ENCODE data around the gene ZNF318.

ZNF318 gene

DNA sequence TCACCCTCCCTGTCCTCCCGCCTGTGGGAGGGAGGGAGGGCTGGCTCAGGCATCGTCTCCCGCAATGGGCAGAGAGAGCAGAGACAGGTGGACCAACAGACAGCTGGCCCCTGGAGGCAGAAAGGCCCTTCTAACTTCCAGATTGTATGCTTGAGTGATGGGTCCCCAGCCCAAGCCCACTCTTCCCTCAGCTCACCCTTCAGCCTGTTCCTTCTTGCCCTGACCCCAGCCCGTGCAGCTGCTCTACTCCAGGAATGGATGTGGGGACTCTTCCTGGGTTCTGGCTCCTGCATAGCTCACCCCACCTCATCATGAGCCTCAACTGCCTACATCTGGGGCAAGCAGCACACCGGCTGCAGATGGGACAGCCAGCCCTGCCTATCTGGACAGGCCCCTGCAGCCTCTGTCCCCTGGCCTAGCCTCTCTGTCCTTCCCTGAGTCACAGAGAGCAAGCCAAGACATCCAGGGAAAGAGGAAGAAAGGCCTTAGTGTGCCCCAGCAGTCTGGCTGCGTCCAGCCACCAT, 82.9 kb downstream of the ZNF318 start:
- FAIRE-seq (no peak), DNase-seq (ENCODE audit: insufficient read length, low spot score) (no peak)
- TF ChIP-seq, protein P1, sequence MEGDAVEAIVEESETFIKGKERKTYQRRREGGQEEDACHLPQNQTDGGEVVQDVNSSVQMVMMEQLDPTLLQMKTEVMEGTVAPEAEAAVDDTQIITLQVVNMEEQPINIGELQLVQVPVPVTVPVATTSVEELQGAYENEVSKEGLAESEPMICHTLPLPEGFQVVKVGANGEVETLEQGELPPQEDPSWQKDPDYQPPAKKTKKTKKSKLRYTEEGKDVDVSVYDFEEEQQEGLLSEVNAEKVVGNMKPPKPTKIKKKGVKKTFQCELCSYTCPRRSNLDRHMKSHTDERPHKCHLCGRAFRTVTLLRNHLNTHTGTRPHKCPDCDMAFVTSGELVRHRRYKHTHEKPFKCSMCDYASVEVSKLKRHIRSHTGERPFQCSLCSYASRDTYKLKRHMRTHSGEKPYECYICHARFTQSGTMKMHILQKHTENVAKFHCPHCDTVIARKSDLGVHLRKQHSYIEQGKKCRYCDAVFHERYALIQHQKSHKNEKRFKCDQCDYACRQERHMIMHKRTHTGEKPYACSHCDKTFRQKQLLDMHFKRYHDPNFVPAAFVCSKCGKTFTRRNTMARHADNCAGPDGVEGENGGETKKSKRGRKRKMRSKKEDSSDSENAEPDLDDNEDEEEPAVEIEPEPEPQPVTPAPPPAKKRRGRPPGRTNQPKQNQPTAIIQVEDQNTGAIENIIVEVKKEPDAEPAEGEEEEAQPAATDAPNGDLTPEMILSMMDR (IDR thresholded peaks at IDR 0.05; ENCODE audit: insufficient read depth, missing control alignments) = no peak

Measured in D721Med (cell line).